ENCODE results near the gene MUC3A.
A peak's percentile ranks its signal among the peaks of the same experiment; 100 is the strongest.
"Not testable (repeated sequence)": the region's sequence is repeated elsewhere in the genome, so short reads cannot be mapped to it uniquely, and the experiment has no call there.

Gene MUC3A

DNA sequence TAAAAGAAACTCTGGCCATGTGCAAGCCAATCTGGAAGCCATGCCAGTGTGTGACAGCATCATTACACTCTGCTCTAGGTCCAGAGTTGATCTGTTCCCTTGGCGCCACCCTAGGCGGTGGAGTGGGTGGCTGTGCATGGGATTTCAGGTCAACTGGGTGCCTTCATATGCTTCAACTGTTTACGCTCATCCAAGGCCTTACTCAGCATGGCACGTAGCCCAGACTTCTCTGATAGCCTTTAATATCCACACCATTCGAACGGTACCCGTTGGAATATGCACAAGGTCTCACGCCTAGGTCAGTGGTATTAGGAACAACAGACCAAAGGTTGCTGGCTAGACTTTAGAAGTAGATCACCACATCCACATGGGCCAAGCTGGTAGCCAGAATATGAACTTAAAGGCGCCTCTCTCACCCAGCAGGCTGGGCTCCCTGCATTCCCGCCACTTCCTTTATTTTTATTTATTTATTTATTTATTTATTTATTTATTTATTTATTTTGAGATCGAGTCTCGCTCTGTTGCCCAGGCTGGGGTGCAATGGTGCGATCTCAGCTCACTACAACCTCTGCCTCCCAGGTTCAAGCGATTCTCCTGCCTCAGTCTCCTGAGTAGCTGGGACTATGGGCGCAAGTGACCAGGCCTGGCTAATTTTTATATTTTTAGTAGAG, 35.0 kb upstream of the MUC3A start:
- Histone ChIP-seq H3K4me1 (ENCODE audit: control insufficient read depth, insufficient read depth, low read depth, low read length) (no peaks in the 10 kb centered on the region), H4K8ac (ENCODE audit: low read length) (no peak overlapping the region), H3K23ac (ENCODE audit: low read length in 2 of 2) (no peak overlapping the region), H3K4ac (ENCODE audit: low read depth in 1 of 2, low read length in 2 of 2) (no peak overlapping the region), H3K4me2 (ENCODE audit: low read length, poor library complexity, severe bottlenecking) (no peak overlapping the region), H2AFZ (ENCODE audit: low read depth, low read length) (no peak overlapping the region), H3K14ac (ENCODE audit: low read length in 2 of 2) (no peak overlapping the region), H2BK15ac (ENCODE audit: low read depth, poor library complexity, severe bottlenecking) (no peak overlapping the region), H3K9me3 (ENCODE audit: control insufficient read depth, low read length) (no peaks in the 10 kb centered on the region), H3K36me3 (ENCODE audit: control insufficient read depth in 1 of 2, insufficient read depth in 2 of 2, low read depth in 1 of 2, low read length in 2 of 2) (no peaks in the 10 kb centered on the region), H4K91ac (ENCODE audit: low read length) (no peak overlapping the region), H3K4me3 (ENCODE audit: insufficient read depth in 1 of 2, low read depth in 1 of 2, low read length in 2 of 2) (no peak overlapping the region), H2AK5ac (ENCODE audit: low read length, severe bottlenecking) (no peak overlapping the region), H3K27me3 (ENCODE audit: control insufficient read depth in 1 of 2, insufficient read depth in 1 of 2, low read length in 2 of 2) (peaks cover 0 to 5% of the 10 kb centered on the region in 2 experiments), H3K79me1 (replicated peaks; ENCODE audit: low read length, poor library complexity, severe bottlenecking) (no peaks in the 10 kb centered on the region), H2BK120ac (ENCODE audit: low read depth, low read length) (no peak overlapping the region), H2BK12ac (ENCODE audit: low read length in 2 of 2) (no peak overlapping the region), H3K27ac (ENCODE audit: low read length, poor library complexity, severe bottlenecking) (no peak overlapping the region), H3K9ac (ENCODE audit: low read length) (no peak overlapping the region), H3K18ac (ENCODE audit: low read depth in 1 of 2, low read length in 2 of 2) (no peak overlapping the region), H2BK5ac (ENCODE audit: low read depth, low read length, poor library complexity, severe bottlenecking) (no peak overlapping the region)
- WGBS = 91% methylated on average over 12 of the region's 15 CpGs
- no peak for DNase-seq

DNA sequence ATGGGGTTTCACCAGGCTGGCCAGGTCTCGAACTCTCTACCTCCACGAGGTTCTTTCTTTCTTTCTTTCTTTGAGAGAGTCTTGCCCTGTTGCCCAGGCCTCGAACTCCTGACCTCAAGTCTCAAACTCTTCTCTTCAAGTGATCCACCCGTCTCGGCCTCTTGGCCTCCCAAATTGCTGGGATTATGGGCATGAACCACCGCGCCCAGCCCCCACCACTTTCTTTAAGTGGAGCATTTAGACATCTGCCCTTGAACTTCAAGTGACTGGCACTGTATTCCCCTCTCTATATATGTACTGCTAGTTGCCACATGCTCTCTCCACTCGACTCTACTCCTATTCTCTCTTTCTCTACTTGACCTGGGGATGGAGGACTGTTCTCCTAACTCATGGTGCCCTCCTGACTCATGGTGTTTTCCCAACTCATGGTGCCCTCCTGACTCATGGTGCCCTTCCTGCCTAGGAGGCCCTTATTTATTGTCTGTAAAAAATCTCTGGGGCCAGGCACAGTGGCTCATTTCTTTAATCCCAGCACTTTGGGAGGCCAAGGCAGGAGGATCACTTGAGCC, 34.4 kb upstream of the MUC3A start:
- no peak for DNase-seq
- Histone ChIP-seq H2AFZ (ENCODE audit: low read depth, low read length) (no peak overlapping the region), H4K8ac (ENCODE audit: low read length) (no peak overlapping the region), H3K79me1 (replicated peaks; ENCODE audit: low read length, poor library complexity, severe bottlenecking) (no peaks in the 10 kb centered on the region), H3K4ac (ENCODE audit: low read depth in 1 of 2, low read length in 2 of 2) (no peak overlapping the region), H3K14ac (ENCODE audit: low read length in 2 of 2) (no peak overlapping the region), H3K27me3 (ENCODE audit: control insufficient read depth in 1 of 2, insufficient read depth in 1 of 2, low read length in 2 of 2) (peaks cover 1 to 7% of the 10 kb centered on the region in 2 experiments), H2BK120ac (ENCODE audit: low read depth, low read length) (no peak overlapping the region), H3K36me3 (ENCODE audit: control insufficient read depth in 1 of 2, insufficient read depth in 2 of 2, low read depth in 1 of 2, low read length in 2 of 2) (no peaks in the 10 kb centered on the region), H3K9ac (ENCODE audit: low read length) (no peak overlapping the region), H3K18ac (ENCODE audit: low read depth in 1 of 2, low read length in 2 of 2) (no peak overlapping the region), H3K9me3 (ENCODE audit: control insufficient read depth, low read length) (no peaks in the 10 kb centered on the region), H2BK12ac (ENCODE audit: low read length in 2 of 2) (no peak overlapping the region), H3K4me1 (ENCODE audit: control insufficient read depth, insufficient read depth, low read depth, low read length) (no peaks in the 10 kb centered on the region), H3K4me3 (ENCODE audit: insufficient read depth in 1 of 2, low read depth in 1 of 2, low read length in 2 of 2) (no peak overlapping the region), H2BK15ac (ENCODE audit: low read depth, poor library complexity, severe bottlenecking) (no peak overlapping the region), H3K4me2 (ENCODE audit: low read length, poor library complexity, severe bottlenecking) (no peak overlapping the region), H2AK5ac (ENCODE audit: low read length, severe bottlenecking) (no peak overlapping the region), H4K91ac (ENCODE audit: low read length) (no peak overlapping the region), H2BK5ac (ENCODE audit: low read depth, low read length, poor library complexity, severe bottlenecking) (no peak overlapping the region), H3K27ac (ENCODE audit: low read length, poor library complexity, severe bottlenecking) (no peak overlapping the region), H3K23ac (ENCODE audit: low read length in 2 of 2) (no peak overlapping the region)
- 82% methylated on average over 8 of the region's 8 CpGs for WGBS

DNA sequence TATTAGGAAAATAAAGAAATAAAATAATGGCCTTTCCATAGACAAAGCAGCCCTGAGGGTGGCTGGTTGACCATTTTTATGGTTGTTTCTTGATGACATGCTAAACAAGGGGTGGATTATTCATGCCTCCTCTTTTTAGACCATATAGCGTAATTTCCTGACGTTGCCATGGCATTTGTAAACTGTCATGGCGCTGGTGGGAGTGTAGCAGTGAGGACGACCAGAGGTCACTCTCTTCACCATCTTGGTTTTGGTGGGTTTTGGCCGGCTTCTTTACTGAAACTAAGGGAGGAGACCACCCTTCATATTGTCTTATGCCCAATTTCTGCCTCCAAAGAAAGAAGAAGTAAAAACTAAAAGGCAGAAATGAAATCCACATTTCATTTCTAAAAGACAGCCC, 30.0 kb upstream of the MUC3A start:
- not testable (repeated sequence) for H2AK5ac ChIP-seq (ENCODE audit: low read length, severe bottlenecking); H3K23ac ChIP-seq (ENCODE audit: low read length in 2 of 2); H3K4me1 ChIP-seq (ENCODE audit: control insufficient read depth, insufficient read depth, low read depth, low read length); H4K91ac ChIP-seq (ENCODE audit: low read length); H4K8ac ChIP-seq (ENCODE audit: low read length); H3K27ac ChIP-seq (ENCODE audit: low read length, poor library complexity, severe bottlenecking); H3K4me2 ChIP-seq (ENCODE audit: low read length, poor library complexity, severe bottlenecking); H2BK5ac ChIP-seq (ENCODE audit: low read depth, low read length, poor library complexity, severe bottlenecking); H2BK12ac ChIP-seq (ENCODE audit: low read length in 2 of 2); H2BK15ac ChIP-seq (ENCODE audit: low read depth, poor library complexity, severe bottlenecking); H3K14ac ChIP-seq (ENCODE audit: low read length in 2 of 2); H3K36me3 ChIP-seq (ENCODE audit: control insufficient read depth in 1 of 2, insufficient read depth in 2 of 2, low read depth in 1 of 2, low read length in 2 of 2); H3K79me1 ChIP-seq (replicated peaks; ENCODE audit: low read length, poor library complexity, severe bottlenecking); DNase-seq; H3K4me3 ChIP-seq (ENCODE audit: insufficient read depth in 1 of 2, low read depth in 1 of 2, low read length in 2 of 2); H3K4ac ChIP-seq (ENCODE audit: low read depth in 1 of 2, low read length in 2 of 2); H3K9ac ChIP-seq (ENCODE audit: low read length); H3K9me3 ChIP-seq (ENCODE audit: control insufficient read depth, low read length); H2BK120ac ChIP-seq (ENCODE audit: low read depth, low read length); H2AFZ ChIP-seq (ENCODE audit: low read depth, low read length); H3K18ac ChIP-seq (ENCODE audit: low read depth in 1 of 2, low read length in 2 of 2)
- 76% methylated on average over 5 of the region's 5 CpGs for WGBS
- peaks cover 13 to 20% of the 10 kb centered on the region in 2 experiments for H3K27me3 ChIP-seq (ENCODE audit: control insufficient read depth in 1 of 2, insufficient read depth in 1 of 2, low read length in 2 of 2)

DNA sequence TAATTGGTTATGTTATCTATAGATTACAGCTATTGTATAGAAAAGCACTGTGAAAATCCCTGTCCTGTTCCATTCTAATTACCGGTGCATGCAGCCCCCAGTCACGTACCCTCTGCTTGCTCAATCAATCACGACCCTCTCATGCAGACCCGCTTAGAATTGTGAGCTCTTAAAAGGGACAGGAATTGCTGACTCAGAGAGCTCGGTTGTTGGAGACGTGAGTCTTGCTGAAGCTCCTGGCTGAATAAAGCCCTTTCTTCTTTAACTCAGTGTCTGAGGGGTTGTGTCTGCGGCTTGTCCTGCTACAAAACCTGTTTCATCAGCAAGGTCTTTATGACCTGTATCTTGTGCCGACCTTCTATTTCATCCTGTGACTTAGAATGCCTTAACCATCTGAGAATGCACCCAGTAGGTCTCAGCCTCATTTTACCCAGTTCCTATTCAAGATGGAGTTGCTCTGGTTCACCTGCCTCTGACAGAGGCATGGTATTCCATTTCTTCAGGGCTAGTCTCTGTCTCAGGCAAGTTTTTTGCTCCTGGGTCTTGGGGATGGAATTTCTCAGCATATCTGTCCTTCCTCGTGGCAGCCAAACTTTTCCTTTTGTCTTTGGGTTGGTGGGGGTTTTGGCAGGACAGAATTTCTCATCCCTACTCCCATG, 29.4 kb upstream of the MUC3A start:
- DNase-seq; H3K4me2 ChIP-seq (ENCODE audit: low read length, poor library complexity, severe bottlenecking); H3K79me1 ChIP-seq (replicated peaks; ENCODE audit: low read length, poor library complexity, severe bottlenecking); H3K4ac ChIP-seq (ENCODE audit: low read depth in 1 of 2, low read length in 2 of 2); H3K18ac ChIP-seq (ENCODE audit: low read depth in 1 of 2, low read length in 2 of 2); H2BK15ac ChIP-seq (ENCODE audit: low read depth, poor library complexity, severe bottlenecking); H3K23ac ChIP-seq (ENCODE audit: low read length in 2 of 2); H3K27ac ChIP-seq (ENCODE audit: low read length, poor library complexity, severe bottlenecking); H3K14ac ChIP-seq (ENCODE audit: low read length in 2 of 2); H2BK5ac ChIP-seq (ENCODE audit: low read depth, low read length, poor library complexity, severe bottlenecking); H2BK12ac ChIP-seq (ENCODE audit: low read length in 2 of 2); H4K91ac ChIP-seq (ENCODE audit: low read length); H3K9me3 ChIP-seq (ENCODE audit: control insufficient read depth, low read length); H3K9ac ChIP-seq (ENCODE audit: low read length); H3K4me3 ChIP-seq (ENCODE audit: insufficient read depth in 1 of 2, low read depth in 1 of 2, low read length in 2 of 2); H2AK5ac ChIP-seq (ENCODE audit: low read length, severe bottlenecking); H3K36me3 ChIP-seq (ENCODE audit: control insufficient read depth in 1 of 2, insufficient read depth in 2 of 2, low read depth in 1 of 2, low read length in 2 of 2); H2BK120ac ChIP-seq (ENCODE audit: low read depth, low read length); H4K8ac ChIP-seq (ENCODE audit: low read length); H3K4me1 ChIP-seq (ENCODE audit: control insufficient read depth, insufficient read depth, low read depth, low read length): not testable (repeated sequence)
- H3K27me3 ChIP-seq (ENCODE audit: control insufficient read depth in 1 of 2, insufficient read depth in 1 of 2, low read length in 2 of 2) = peaks cover 13 to 20% of the 10 kb centered on the region in 2 experiments
- peak overlapping the region; percentile 42 for H2AFZ ChIP-seq (ENCODE audit: low read depth, low read length)
- WGBS = 79% methylated on average over 9 of the region's 9 CpGs

Data from mesenchymal stem cell (in vitro differentiated cells and primary cell).